Subcutaneous adipose tissue (tissue), 4 donors: ENCODE data around the gene DNMT3A. TPM values are rescaled to one million over a fixed set of nuclear protein-coding genes. Genes with fewer than 3 reads are reported as not detected.

ENCODE experiments used
- total RNA-seq, 4 donors: library from RNA; depleted of rRNA; stranded (reverse); fragments of >200 nt; gene quantifications; one replicate each; pipeline ENCODE4 v1.1.0, GENCODE V29; 2016
- TF ChIP-seq, protein P1 (sequence below): fragments of 450-650 bp; IDR thresholded peaks from one replicate; pipeline ENCODE4 v1.5.1; 2016; ENCODE audit warnings: low read depth, mild to moderate bottlenecking, control low read depth, antibody characterized with exemption, moderate library complexity

The DNMT3A gene
- total RNA-seq, 4 donors from 2014 or later: 8.3 to 10.7 (median 10.0) TPM

DNA sequence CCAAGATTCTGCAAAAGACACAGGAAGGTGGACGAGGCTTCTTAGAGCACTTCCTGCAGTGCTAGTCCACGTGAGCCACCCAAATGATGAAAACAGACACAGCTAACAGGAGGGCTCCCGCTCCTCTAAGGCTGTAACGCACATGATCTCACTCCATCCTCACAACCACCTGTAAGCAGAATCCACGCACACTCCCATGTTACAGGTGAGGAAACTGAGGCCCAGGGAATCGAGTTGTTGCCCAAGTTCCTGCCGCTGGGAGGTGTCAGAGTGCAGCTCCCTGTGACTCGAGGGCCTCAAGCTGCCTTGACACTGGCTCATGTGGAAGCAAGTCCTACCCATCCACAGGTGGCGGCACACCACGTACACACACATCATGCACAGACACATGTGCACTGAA is 4.4 kb downstream of the DNMT3A start:
- TF ChIP-seq, protein P1, sequence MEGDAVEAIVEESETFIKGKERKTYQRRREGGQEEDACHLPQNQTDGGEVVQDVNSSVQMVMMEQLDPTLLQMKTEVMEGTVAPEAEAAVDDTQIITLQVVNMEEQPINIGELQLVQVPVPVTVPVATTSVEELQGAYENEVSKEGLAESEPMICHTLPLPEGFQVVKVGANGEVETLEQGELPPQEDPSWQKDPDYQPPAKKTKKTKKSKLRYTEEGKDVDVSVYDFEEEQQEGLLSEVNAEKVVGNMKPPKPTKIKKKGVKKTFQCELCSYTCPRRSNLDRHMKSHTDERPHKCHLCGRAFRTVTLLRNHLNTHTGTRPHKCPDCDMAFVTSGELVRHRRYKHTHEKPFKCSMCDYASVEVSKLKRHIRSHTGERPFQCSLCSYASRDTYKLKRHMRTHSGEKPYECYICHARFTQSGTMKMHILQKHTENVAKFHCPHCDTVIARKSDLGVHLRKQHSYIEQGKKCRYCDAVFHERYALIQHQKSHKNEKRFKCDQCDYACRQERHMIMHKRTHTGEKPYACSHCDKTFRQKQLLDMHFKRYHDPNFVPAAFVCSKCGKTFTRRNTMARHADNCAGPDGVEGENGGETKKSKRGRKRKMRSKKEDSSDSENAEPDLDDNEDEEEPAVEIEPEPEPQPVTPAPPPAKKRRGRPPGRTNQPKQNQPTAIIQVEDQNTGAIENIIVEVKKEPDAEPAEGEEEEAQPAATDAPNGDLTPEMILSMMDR: no peak

DNA sequence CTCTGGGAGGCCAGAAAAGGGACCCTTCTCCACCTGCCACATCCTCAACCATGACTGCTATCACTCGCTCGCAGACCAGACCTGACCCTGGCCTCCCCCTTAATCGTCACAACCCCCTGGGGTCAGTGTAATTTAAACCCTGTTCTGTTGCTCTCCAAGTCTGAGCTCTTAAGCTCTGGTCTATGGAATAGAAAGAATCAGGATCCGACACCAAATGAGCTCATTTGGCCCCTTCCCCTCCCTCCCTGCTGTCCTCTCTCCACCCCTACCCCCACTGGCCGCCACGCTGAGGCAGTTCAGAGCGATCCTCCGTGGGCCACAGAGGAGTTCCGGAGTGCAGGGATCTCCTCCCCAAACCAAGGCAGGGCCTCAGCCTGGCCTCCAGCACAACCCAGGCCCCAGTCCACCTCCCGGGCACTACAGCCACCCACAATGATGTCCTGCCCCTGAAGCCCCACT is 5.3 kb downstream of the DNMT3A start:
- TF ChIP-seq, protein P1: no peak

DNA sequence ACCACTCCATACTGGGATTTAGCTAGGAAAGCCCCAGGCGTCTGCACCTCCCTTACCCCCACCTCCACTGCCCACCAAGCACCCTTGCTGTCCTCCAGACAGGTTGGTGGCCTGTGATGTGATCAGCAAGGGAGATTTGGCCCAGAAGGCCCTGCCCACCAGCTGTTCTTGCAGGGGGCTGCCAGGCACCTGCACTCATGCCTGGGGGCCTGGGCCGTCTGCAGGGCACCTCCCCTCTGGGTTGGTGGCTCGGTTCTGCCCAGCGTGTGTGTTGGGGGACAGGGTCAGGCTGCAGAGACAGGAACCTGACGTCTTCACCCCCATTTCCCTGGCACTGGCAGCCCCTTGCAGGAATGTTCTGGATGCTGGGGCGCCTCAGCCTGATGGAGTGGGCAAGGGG is 5.8 kb downstream of the DNMT3A start:
- TF ChIP-seq, protein P1: no peak

DNA sequence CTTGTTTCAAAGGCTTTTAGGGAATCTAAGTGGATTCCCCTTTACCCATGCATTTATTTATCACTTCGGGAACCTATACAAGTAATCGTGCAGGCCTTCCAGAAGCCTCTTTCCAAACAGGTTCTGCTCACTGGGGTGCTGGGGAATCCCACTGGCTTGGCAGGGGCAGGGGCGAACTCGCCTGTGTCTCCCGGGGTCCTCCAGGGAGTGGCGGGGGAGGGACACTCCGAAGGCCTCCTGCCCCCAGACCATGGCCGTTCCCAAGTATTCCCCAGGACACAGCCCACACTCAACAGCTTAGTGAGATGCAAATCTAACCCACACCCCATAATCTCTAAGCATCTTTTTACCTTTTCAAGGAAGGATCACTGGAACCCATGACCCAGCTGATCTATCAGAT is 6.5 kb downstream of the DNMT3A start:
- TF ChIP-seq, protein P1: no peak

DNA sequence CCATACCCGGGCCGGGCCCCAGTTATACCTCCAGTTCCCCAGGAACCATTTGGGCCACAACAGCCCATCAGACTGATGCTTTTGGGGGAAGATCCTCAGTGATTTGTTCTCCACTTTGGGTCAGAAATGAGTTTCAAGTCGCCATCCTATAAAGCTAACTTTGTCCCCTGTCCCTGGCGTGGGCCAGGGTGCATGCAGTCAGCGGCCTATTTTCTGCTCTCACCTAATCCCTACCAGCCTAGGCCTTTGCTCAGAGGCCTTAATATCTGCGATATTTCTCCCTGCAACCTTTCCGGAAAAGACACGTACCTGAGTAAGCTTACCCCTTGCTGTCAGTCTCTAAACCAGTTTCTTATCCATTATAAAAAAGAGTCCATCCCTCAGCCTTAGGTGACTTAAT is 7.2 kb downstream of the DNMT3A start:
- TF ChIP-seq, protein P1: no peak

DNA sequence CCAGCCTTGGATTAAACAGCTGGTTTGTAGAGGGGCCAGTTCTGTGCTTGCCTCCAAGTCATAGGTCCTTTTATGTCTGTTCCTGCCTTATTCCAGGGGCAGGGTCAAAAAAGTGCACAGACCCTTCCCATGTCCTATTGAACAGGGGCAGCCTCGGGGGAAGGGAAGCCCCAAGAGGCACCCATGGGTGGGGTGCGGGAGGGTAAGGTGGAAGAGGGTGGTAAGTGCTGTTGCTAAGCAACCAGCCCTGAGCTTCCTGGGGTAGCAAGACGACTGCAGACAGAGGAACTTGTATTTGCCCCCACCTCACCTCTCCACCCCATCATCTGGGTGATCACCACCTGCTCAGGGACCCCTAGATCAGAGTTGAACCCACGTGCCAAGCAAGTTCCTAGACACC is 7.7 kb downstream of the DNMT3A start:
- TF ChIP-seq, protein P1: no peak

DNA sequence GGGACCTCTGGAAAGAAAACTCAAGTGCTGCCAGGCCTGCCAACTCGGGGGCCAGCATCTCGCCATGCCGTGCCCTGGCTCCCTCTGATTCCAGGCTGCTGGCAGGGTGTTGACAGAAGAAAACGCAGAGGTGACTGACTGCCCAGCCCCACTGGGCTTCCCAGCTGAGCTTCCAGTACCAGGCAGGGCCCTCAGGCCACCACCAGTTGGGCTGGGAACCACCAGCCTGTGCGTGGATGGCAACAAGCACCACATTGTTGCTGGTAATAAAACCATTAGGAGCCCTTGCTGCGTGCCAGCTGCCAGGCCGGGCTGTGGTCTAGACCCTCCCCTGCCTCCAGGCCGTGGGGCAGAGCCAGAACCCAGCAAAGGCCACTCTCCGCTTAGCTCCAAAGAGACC is 9.2 kb downstream of the DNMT3A start:
- TF ChIP-seq, protein P1: no peak
